ENCODE results near the gene NOD2. TPM values are rescaled to one million over a fixed set of nuclear protein-coding genes. Genes with fewer than 3 reads are reported as not detected.

NOD2 gene
- total and polyA plus RNA-seq, 2 of the 13 experiments (the other 11 are each of a cell fraction or from before 2014, with no cell fraction given): 0.27 to 0.81 TPM

GRCh38 chr16:50692999-50693781 lies at the start of gene NOD2 (continued):
- TF ChIP-seq KLF12 (CRISPR knock-in tag; IDR thresholded peaks at IDR 0.05; ENCODE audit: borderline replicate concordance): no peak
- TF ChIP-seq MATR3 (CRISPR knock-in tag; IDR thresholded peaks at IDR 0.05): no peak
- TF ChIP-seq MEF2D (CRISPR knock-in tag; IDR thresholded peaks at IDR 0.05): no peak
- TF ChIP-seq ZNF432 (CRISPR knock-in tag; IDR thresholded peaks at IDR 0.05; ENCODE audit: borderline replicate concordance): no peak
- TF ChIP-seq ZFY (CRISPR knock-in tag; IDR thresholded peaks at IDR 0.05): 0 out of 2 replicates have a peak, but pooled peaks have one; percentile 24
- no peak for TF ChIP-seq ZNF83 (CRISPR knock-in tag; IDR thresholded peaks at IDR 0.05; ENCODE audit: borderline replicate concordance)
- TF ChIP-seq ZNF253 (CRISPR knock-in tag; IDR thresholded peaks at IDR 0.05; ENCODE audit: borderline replicate concordance): no peak
- no peak for TF ChIP-seq ZFYVE20 (CRISPR knock-in tag; IDR thresholded peaks at IDR 0.05; ENCODE audit: borderline replicate concordance, low read depth)
- TF ChIP-seq HNF4G (IDR thresholded peaks at IDR 0.05; ENCODE audit: borderline replicate concordance, low read depth, low read length): no peak
- no peak for TF ChIP-seq HNF4G (CRISPR knock-in tag; IDR thresholded peaks at IDR 0.05; ENCODE audit: borderline replicate concordance, low read depth)
- no peak for TF ChIP-seq MED13 (CRISPR knock-in tag; IDR thresholded peaks at IDR 0.05)
- TF ChIP-seq MBD4 (IDR thresholded peaks at IDR 0.05; ENCODE audit: borderline replicate concordance, low read length): no peak
- peak; percentile 55; the same call in 1 of the 2 replicates for TF ChIP-seq SP4 (CRISPR knock-in tag; IDR thresholded peaks at IDR 0.05)
- no peak for TF ChIP-seq ZNF746 (CRISPR knock-in tag; IDR thresholded peaks at IDR 0.05)
- TF ChIP-seq DPF2 (CRISPR knock-in tag; IDR thresholded peaks at IDR 0.05; ENCODE audit: borderline replicate concordance, low read depth): no peak
- no peak for TF ChIP-seq SALL1 (CRISPR knock-in tag; IDR thresholded peaks at IDR 0.05)
- peak; percentile 14; the same call in 1 of the 2 replicates for TF ChIP-seq ZBTB33 (CRISPR knock-in tag; IDR thresholded peaks at IDR 0.05)
- no peak for TF ChIP-seq ZNF547 (CRISPR knock-in tag; IDR thresholded peaks at IDR 0.05)
- TF ChIP-seq ZSCAN30 (CRISPR knock-in tag; IDR thresholded peaks at IDR 0.05): no peak
- no peak for TF ChIP-seq ZNF331 (CRISPR knock-in tag; IDR thresholded peaks at IDR 0.05)
- TF ChIP-seq MTERF4 (CRISPR knock-in tag; IDR thresholded peaks at IDR 0.05): 0 out of 2 replicates have a peak, but pooled peaks have one; percentile 32
- no peak for TF ChIP-seq HMGXB3 (CRISPR knock-in tag; IDR thresholded peaks at IDR 0.05; ENCODE audit: borderline replicate concordance)
- TF ChIP-seq TEF (CRISPR knock-in tag; IDR thresholded peaks at IDR 0.05): no peak

All from HepG2 (cell line).